Right ventricle myocardium superior (tissue), 1 donor: ENCODE measurements around the gene SLC12A3. TPM values are rescaled to one million over a fixed set of nuclear protein-coding genes. Genes with fewer than 3 reads are reported as not detected.

Experiments
- ATAC-seq: fragments of 200-7000 bp; cut with Tn5 transposase; one replicate; pipeline ENCODE4 v1.9.1; 2020; ENCODE audit warnings: mild to moderate bottlenecking; ENCODE audit not compliant: poor library complexity
- DNase-seq: peaks from one replicate; pipeline ENCODE4 v3.0.0-alpha.2; 2020
- intact Hi-C: fragments of 100-400 bp; cut with DNase I; formaldehyde crosslinking; loops from one replicate; pipeline ENCODE4 v1.11.2; 2022
- total RNA-seq: library from RNA; stranded (reverse); fragmentation: NEBNext Ultra II Directional; extraction: Animal tissue kit (Norgen Biotek cat#: 25700); gene quantifications from one replicate; pipeline ENCODE4 v1.2.1, GENCODE V29; 2021
- donor health status: DM: no; HTN: yes; CAD: no; lungs with severe emphysema.

SLC12A3 gene
- total RNA-seq, 1 donor from 2014 or later, result not detected

- no peak for DNase-seq
- peak; percentile 60 for ATAC-seq
- intact Hi-C loops, result no loop called here
These were observed 45.9 kb downstream of the SLC12A3 start for GRCh38 chr16:56910654-56911539.

GRCh38 chr16:56911771-56912571 lies 47.0 kb downstream of the SLC12A3 start:
- peak; percentile 64 for DNase-seq
- ATAC-seq, result peak; percentile 74
- intact Hi-C loops, result no loop called here

GRCh38 chr16:56912746-56913708 lies 48.0 kb downstream of the SLC12A3 start:
- intact Hi-C loops, result no loop called here
- ATAC-seq, result no peak
- no peak for DNase-seq

GRCh38 chr16:56914896-56915295 lies 49.9 kb downstream of the SLC12A3 start:
- DNase-seq (no peak), ATAC-seq (no peak)
- intact Hi-C loops, result no loop called here

GRCh38 chr16:56915336-56916119 lies 50.5 kb downstream of the SLC12A3 start:
- ATAC-seq (no peak), DNase-seq (peak; percentile 61)
- intact Hi-C loops, result no loop called here

- intact Hi-C loops, result no loop called here
- peak; percentile 61 for ATAC-seq
- no peak for DNase-seq
These were observed 51.8 kb downstream of the SLC12A3 start for GRCh38 chr16:56916571-56917403.

- ATAC-seq (no peak), DNase-seq (no peak)
- intact Hi-C loops, result no loop called here
These were observed 53.5 kb downstream of the SLC12A3 start for GRCh38 chr16:56918467-56919012.

- no peak for DNase-seq
- intact Hi-C loops, result no loop called here
- no peak for ATAC-seq
These were observed 54.2 kb downstream of the SLC12A3 start for GRCh38 chr16:56919099-56919800.

GRCh38 chr16:56921571-56921970 lies 56.6 kb downstream of the SLC12A3 start:
- no peak for ATAC-seq
- no peak for DNase-seq
- intact Hi-C loops, result no loop called here

GRCh38 chr16:56923481-56924091 lies 58.6 kb downstream of the SLC12A3 start:
- no peak for DNase-seq
- intact Hi-C loops, result no loop called here
- no peak for ATAC-seq

GRCh38 chr16:56927471-56927870 lies 62.5 kb downstream of the SLC12A3 start:
- intact Hi-C loops, result no loop called here
- ATAC-seq (no peak), DNase-seq (no peak)

- DNase-seq, result no peak
- intact Hi-C loops, result loop anchor here (5.0 kb wide), 1 partner anchor 62 kb away; the partner anchor contains the start of gene SLC12A3
- no peak for ATAC-seq
These were observed 64.6 kb downstream of the SLC12A3 start for GRCh38 chr16:56929639-56930038.

- intact Hi-C loops, result loop anchor here (5.0 kb wide), 1 partner anchor 63 kb away; the partner anchor contains the start of gene SLC12A3
- no peak for ATAC-seq
- DNase-seq, result no peak
These were observed 65.7 kb downstream of the SLC12A3 start for GRCh38 chr16:56930486-56931270.

- no peak for ATAC-seq
- intact Hi-C loops, result loop anchor here (5.0 kb wide), 1 partner anchor 64 kb away; the partner anchor contains the start of gene SLC12A3
- no peak for DNase-seq
These were observed 66.4 kb downstream of the SLC12A3 start for GRCh38 chr16:56931271-56931891.
